ENCODE results near the gene DAP3. TPM values are rescaled to one million over a fixed set of nuclear protein-coding genes. Genes with fewer than 3 reads are reported as not detected.
A peak's percentile ranks its signal among the peaks of the same experiment; 100 is the strongest.
"Not testable (repeated sequence)": the region's sequence is repeated elsewhere in the genome, so short reads cannot be mapped to it uniquely, and the experiment has no call there.

Gene DAP3
- total RNA-seq, 1 donor from 2014 or later: 144 TPM

- Mint-ChIP-seq H3K27me3 (no peaks in the 10 kb centered on the region), H3K27ac (no peak overlapping the region), H3K4me3 (no peak overlapping the region), H3K9me3 (no peaks in the 10 kb centered on the region), H3K36me3 (ENCODE audit: low read depth) (peaks cover 39% of the 10 kb centered on the region), H3K4me1 (peaks cover 16% of the 10 kb centered on the region)
- TF ChIP-seq CTCF (IDR thresholded peaks at IDR 0.05): no peak
- DNase-seq: no peak
- intact Hi-C loops (cut with micrococcal nuclease): no loop called here
- CTCF ChIA-PET: no interaction called here
- no peak for ATAC-seq (ENCODE audit: low read depth)
- POLR2A ChIA-PET: interaction anchor here (0.5 kb wide), 1 partner anchor 442 kb away, joined by 4 read pairs; the partner anchor contains the start of gene CLK2
These were observed 26.9 kb downstream of the DAP3 start for GRCh38 chr1:155715777-155716176.

- peaks cover 41% of the 10 kb centered on the region for H3K36me3 Mint-ChIP-seq (ENCODE audit: low read depth)
- no peaks in the 10 kb centered on the region for H3K27me3 Mint-ChIP-seq
- intact Hi-C loops (cut with micrococcal nuclease): no loop called here
- H3K4me3 Mint-ChIP-seq: peak overlapping the region; percentile 70
- H3K4me1 Mint-ChIP-seq: peaks cover 16% of the 10 kb centered on the region
- no peak for TF ChIP-seq CTCF (IDR thresholded peaks at IDR 0.05)
- ChIA-PET CTCF (interaction anchor here (1.1 kb wide), 1 partner anchor 12 kb away, joined by 3 read pairs; no protein-coding TSS in a partner anchor), POLR2A (interaction anchor here (0.8 kb wide), 1 partner anchor 12 kb away, joined by 9 read pairs; no protein-coding TSS in a partner anchor)
- H3K27ac Mint-ChIP-seq: peak overlapping the region; percentile 76
- peak; percentile 75 for ATAC-seq (ENCODE audit: low read depth)
- no peak for DNase-seq
- no peaks in the 10 kb centered on the region for H3K9me3 Mint-ChIP-seq
These were observed 28.1 kb downstream of the DAP3 start for GRCh38 chr1:155717041-155717440.

- POLR2A ChIA-PET; H3K27ac Mint-ChIP-seq; H3K9me3 Mint-ChIP-seq; DNase-seq; H3K4me3 Mint-ChIP-seq; H3K27me3 Mint-ChIP-seq; CTCF ChIA-PET; intact Hi-C loops (cut with micrococcal nuclease); ATAC-seq (ENCODE audit: low read depth): not testable (repeated sequence)
- peaks cover 37% of the 10 kb centered on the region for H3K36me3 Mint-ChIP-seq (ENCODE audit: low read depth)
- H3K4me1 Mint-ChIP-seq: peaks cover 16% of the 10 kb centered on the region
These were observed 29.7 kb downstream of the DAP3 start for GRCh38 chr1:155718524-155719115.

GRCh38 chr1:155719703-155720102 is 30.8 kb downstream of the DAP3 start:
- no peak for TF ChIP-seq CTCF (IDR thresholded peaks at IDR 0.05)
- DNase-seq (no peak), ATAC-seq (ENCODE audit: low read depth) (no peak)
- intact Hi-C loops (cut with micrococcal nuclease): no loop called here
- ChIA-PET CTCF (no interaction called here), POLR2A (interaction anchor here (0.7 kb wide), 1 partner anchor 43 kb away, joined by 3 read pairs; no protein-coding TSS in a partner anchor)
- H3K4me1 Mint-ChIP-seq: peaks cover 16% of the 10 kb centered on the region
- no peaks in the 10 kb centered on the region for H3K9me3 Mint-ChIP-seq
- H3K4me3 Mint-ChIP-seq: no peak overlapping the region
- no peaks in the 10 kb centered on the region for H3K27me3 Mint-ChIP-seq
- H3K27ac Mint-ChIP-seq: no peak overlapping the region
- H3K36me3 Mint-ChIP-seq (ENCODE audit: low read depth): peaks cover 37% of the 10 kb centered on the region

GRCh38 chr1:155725142-155725541 is 36.3 kb downstream of the DAP3 start:
- ChIA-PET CTCF (no interaction called here), POLR2A (no interaction called here)
- peaks cover 46% of the 10 kb centered on the region for H3K36me3 Mint-ChIP-seq (ENCODE audit: low read depth)
- H3K9me3 Mint-ChIP-seq: no peaks in the 10 kb centered on the region
- H3K27ac Mint-ChIP-seq: no peak overlapping the region
- ATAC-seq (ENCODE audit: low read depth): no peak
- H3K4me3 Mint-ChIP-seq: no peak overlapping the region
- TF ChIP-seq CTCF (IDR thresholded peaks at IDR 0.05): no peak
- no peaks in the 10 kb centered on the region for H3K27me3 Mint-ChIP-seq
- intact Hi-C loops (cut with micrococcal nuclease): no loop called here
- DNase-seq: no peak
- H3K4me1 Mint-ChIP-seq: no peaks in the 10 kb centered on the region
